Liver (tissue), 9 donors: ENCODE data around the gene EEIG1. TPM values are rescaled to one million over a fixed set of nuclear protein-coding genes. Genes with fewer than 3 reads are reported as not detected.

Experiments
- DNase-seq: peaks from one replicate; pipeline ENCODE4 v3.0.0-alpha.2; 2017; ENCODE audit warnings: low spot score
- H3K27ac ChIP-seq, 2 donors: one replicate each; pipeline ENCODE4 v1.7.0; 2013; ENCODE audit warnings: inconsistent platforms in 2 of 2, low read length in 2 of 2, control low read depth in 1 of 2, low read depth in 1 of 2, mild to moderate bottlenecking in 1 of 2
- H3K27me3 ChIP-seq, 4 donors: one replicate each; pipeline versions ENCODE4 v1.6.1 to v1.7.0; 2013; ENCODE audit warnings: low read length in 3 of 4, inconsistent platforms in 1 of 4, mild to moderate bottlenecking in 1 of 4, moderate library complexity in 1 of 4; ENCODE audit not compliant: control insufficient read depth in 4 of 4, insufficient read depth in 4 of 4
- H3K36me3 ChIP-seq, 4 donors: one replicate each; pipeline versions ENCODE4 v1.6.1 to v1.7.0; 2013; ENCODE audit warnings: low read length in 3 of 4, mild to moderate bottlenecking in 3 of 4, low read depth in 1 of 4, moderate library complexity in 1 of 4; ENCODE audit not compliant: control insufficient read depth in 4 of 4, insufficient read depth in 3 of 4
- H3K4me1 ChIP-seq, 4 donors: one replicate each; pipeline versions ENCODE4 v1.6.1 to v1.7.0; 2013; ENCODE audit warnings: low read length in 3 of 4, mild to moderate bottlenecking in 3 of 4, moderate library complexity in 1 of 4; ENCODE audit not compliant: control insufficient read depth in 4 of 4, insufficient read depth in 4 of 4
- H3K4me3 ChIP-seq, 3 donors: one replicate each; pipeline versions ENCODE4 v1.6.1 to v1.7.0; 2013; ENCODE audit warnings: low read length in 3 of 3, control low read depth in 1 of 3, low read depth in 1 of 3, mild to moderate bottlenecking in 1 of 3
- H3K9ac ChIP-seq, 2 donors: one replicate each; pipeline ENCODE4 v1.7.0; 2013; ENCODE audit warnings: low read length in 2 of 2, mild to moderate bottlenecking in 2 of 2, moderate library complexity in 2 of 2, control low read depth in 1 of 2, low read depth in 1 of 2
- H3K9me3 ChIP-seq, 4 donors: one replicate each; pipeline versions ENCODE4 v1.6.1 to v1.7.0; 2013; ENCODE audit warnings: low read length in 3 of 4; ENCODE audit not compliant: control insufficient read depth in 4 of 4
- EGR1 ChIP-seq, 2 donors: IDR thresholded peaks; 2 replicates each; pipeline ENCODE4 v1.6.1; 2016 to 2018; ENCODE audit warnings: antibody characterized with exemption in 2 of 2, low read depth in 2 of 2
- FOXA1 ChIP-seq: IDR thresholded peaks from 2 replicates; pipeline ENCODE4 v1.6.1; 2016; ENCODE audit warnings: antibody characterized with exemption
- FOXA2 ChIP-seq: IDR thresholded peaks from 2 replicates; pipeline ENCODE4 v1.6.1; 2016; ENCODE audit warnings: antibody characterized with exemption
- GABPA ChIP-seq, 2 donors: IDR thresholded peaks in 1 of 2; conservative IDR thresholded peaks in 1 of 2; 2 replicates each; pipeline ENCODE4 v1.6.1; 2016; ENCODE audit warnings: antibody characterized with exemption in 2 of 2, mild to moderate bottlenecking in 1 of 2, moderate library complexity in 1 of 2
- HNF4A ChIP-seq, 2 donors: conservative IDR thresholded peaks; 2 replicates each; pipeline ENCODE4 v1.6.1; 2016; ENCODE audit warnings: antibody characterized with exemption in 2 of 2, mild to moderate bottlenecking in 2 of 2
- HNF4G ChIP-seq: IDR thresholded peaks from 2 replicates; pipeline ENCODE4 v1.6.1; 2016; ENCODE audit warnings: antibody characterized with exemption
- JUND ChIP-seq, 2 donors: IDR thresholded peaks; 2 replicates each; pipeline ENCODE4 v1.6.1; 2016; ENCODE audit warnings: antibody characterized with exemption in 2 of 2
- MAX ChIP-seq: IDR thresholded peaks from 2 replicates; pipeline ENCODE4 v1.6.1; 2016; ENCODE audit warnings: antibody characterized with exemption
- NR2F2 ChIP-seq: IDR thresholded peaks from 2 replicates; pipeline ENCODE4 v1.6.1; 2016; ENCODE audit warnings: antibody characterized with exemption
- RAD21 ChIP-seq, 2 donors: IDR thresholded peaks; 2 replicates each; pipeline ENCODE4 v1.6.1; 2016; ENCODE audit warnings: antibody characterized with exemption in 2 of 2, mild to moderate bottlenecking in 2 of 2
- REST ChIP-seq: IDR thresholded peaks from 2 replicates; pipeline ENCODE4 v1.6.1; 2016; ENCODE audit warnings: antibody characterized with exemption, mild to moderate bottlenecking
- RXRA ChIP-seq, 2 donors: IDR thresholded peaks; 2 replicates each; pipeline ENCODE4 v1.6.1; 2017 to 2018; ENCODE audit warnings: antibody characterized with exemption in 2 of 2, mild to moderate bottlenecking in 1 of 2
- SP1 ChIP-seq: IDR thresholded peaks from 2 replicates; pipeline ENCODE4 v1.6.1; 2018; ENCODE audit warnings: antibody characterized with exemption, mild to moderate bottlenecking
- TAF1 ChIP-seq: conservative IDR thresholded peaks from 2 replicates; pipeline ENCODE4 v1.6.1; 2016; ENCODE audit warnings: antibody characterized with exemption, mild to moderate bottlenecking
- YY1 ChIP-seq: IDR thresholded peaks from 2 replicates; pipeline ENCODE4 v1.6.1; 2016; ENCODE audit warnings: antibody characterized with exemption, mild to moderate bottlenecking
- WGBS: extraction: QIAGEN DNeasy Blood & Tissue Kit; methylation state at CpG from one replicate; pipeline ENCODE4 v1.1.7; 2013; 5-methylcytosine and 5-hydroxymethylcytosine counted together
- polyA plus RNA-seq, 2 donors: library from polyadenylated mRNA; stranded (reverse) in 1 of 2; unstranded in 1 of 2; fragments of 200-250 nt in 1 of 2; fragments of >200 nt in 1 of 2; fragmentation: Nextera tagmentation in 1 of 2; extraction: Ambion mirVana in 1 of 2; gene quantifications; one replicate each; pipeline versions ENCODE4 v1.2.1 to v1.2.3, GENCODE V29; 2013 to 2015
- total RNA-seq, 2 donors: library from RNA; depleted of rRNA; stranded (reverse); fragments of >200 nt; gene quantifications; one replicate each; pipeline ENCODE4 v1.2.3, GENCODE V29; 2014
- TF ChIP-seq, protein P1 (sequence below): IDR thresholded peaks from 2 replicates; pipeline ENCODE4 v1.6.1; 2016; ENCODE audit warnings: antibody characterized with exemption
- TF ChIP-seq, protein P2 (sequence below): fragments of 150-350 bp; IDR thresholded peaks from 2 replicates; pipeline ENCODE4 v1.5.1; 2017; ENCODE audit warnings: improper control_type of control experiment, low read depth, low read length; ENCODE audit not compliant: missing input control
- TF ChIP-seq, protein P3 (sequence below): IDR thresholded peaks from 2 replicates; pipeline ENCODE4 v1.6.1; 2016; ENCODE audit warnings: antibody characterized with exemption
- donor health status: healthy.
- donor health status: healthy.
- donor health status: healthy.
- donor health status: healthy.
- donor health status: healthy.

EEIG1 gene
- total and polyA plus RNA-seq, 4 donors = 4.9 to 14.3 (median 8.9) TPM

DNA sequence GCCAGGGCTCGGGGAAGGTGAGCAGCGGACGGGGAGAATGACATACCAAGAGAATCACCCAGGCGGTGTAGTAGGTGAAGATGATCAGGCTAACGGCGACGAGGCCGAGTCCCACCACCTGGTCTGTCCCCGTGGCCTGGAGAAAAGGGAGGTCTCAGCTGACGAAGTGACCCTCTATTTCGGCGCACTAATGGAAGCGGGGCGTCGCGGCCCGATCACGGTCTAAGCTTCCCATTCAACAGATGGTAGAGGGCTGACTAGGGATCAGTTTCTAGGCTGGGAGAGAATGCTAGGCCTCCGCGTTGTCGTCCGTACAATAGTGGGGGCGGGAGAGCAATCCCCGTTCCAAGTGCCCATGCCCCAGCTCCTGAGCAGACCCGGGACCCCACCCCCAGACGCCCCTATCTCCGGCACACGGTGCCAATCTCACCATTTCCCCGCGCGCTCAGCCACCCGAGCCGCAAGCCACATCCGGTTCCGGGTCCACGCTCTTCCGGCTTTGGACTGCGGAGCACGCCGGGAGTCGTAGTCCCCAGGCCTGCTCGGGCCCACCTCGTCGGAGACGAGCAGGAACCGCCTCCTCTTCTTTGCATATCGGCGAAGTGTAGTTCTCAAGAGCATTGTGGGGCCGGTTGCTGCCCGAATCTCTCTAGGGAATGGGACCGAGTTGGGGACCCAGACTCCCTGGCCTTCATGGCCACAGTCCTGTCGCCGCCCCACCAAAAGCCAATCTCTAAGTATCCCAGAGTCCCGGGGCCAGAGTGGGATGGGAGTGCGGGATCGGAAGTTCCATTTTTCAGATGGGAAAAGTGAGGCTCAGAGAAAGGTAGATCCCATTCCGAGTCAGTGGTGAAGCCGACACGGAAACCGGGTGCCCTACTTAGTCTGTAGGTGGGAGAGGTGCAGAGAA is 43.1 kb downstream of the EEIG1 start, which contains the start of gene DPM2:
DPM2 (minus strand) TSS at position 467 of the 910 bp plus-strand sequence; CDS start at position 433, 34 bp downstream.
- WGBS = 4% methylated on average over 60 of the region's 60 CpGs
- H3K4me1 ChIP-seq = peaks cover 0 to 22% (median 15%) of the 10 kb centered on the region in 4 donors
- DNase-seq = peak; percentile 87
- no peaks in the 10 kb centered on the region for H3K9me3 ChIP-seq
- TF ChIP-seq RXRA (IDR thresholded peaks at IDR 0.05) (peak in 1 of 2 donors; percentile 8), FOXA2 (no peak), GABPA (IDR thresholded peaks at IDR 0.05 in 1 of 2, conservative IDR thresholded peaks at IDR 0.05 in 1 of 2) (peak; percentile 92 to 97), YY1 (peak; percentile 29)
- H3K27ac ChIP-seq = peak within 1 kb of the TSS; percentile 10 to 21
- peak within 1 kb of the TSS; percentile 33 to 45 for H3K9ac ChIP-seq
- H3K36me3 ChIP-seq = peaks cover 0 to 8% (median 2%) of the 10 kb centered on the region in 4 donors
- no peaks in the 10 kb centered on the region for H3K27me3 ChIP-seq
- H3K4me3 ChIP-seq = peak within 1 kb of the TSS; percentile 75 to 84 (median 75)

DNA sequence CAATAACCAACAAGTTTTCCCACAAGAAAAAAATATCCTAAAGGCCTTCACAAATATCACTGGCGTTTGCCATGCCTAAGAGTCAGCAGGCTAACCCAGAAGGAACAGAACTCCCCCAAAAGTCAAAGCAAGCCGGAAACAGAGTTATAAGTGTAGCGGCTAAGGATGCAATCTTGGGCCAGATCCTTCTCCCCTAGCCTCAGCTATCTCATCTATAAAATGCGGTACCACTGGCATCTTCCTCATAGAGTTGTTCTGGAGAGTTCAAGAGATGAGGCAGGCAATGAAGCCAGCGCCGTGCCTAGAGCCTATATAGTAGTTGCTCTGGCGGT is 43.8 kb downstream of the EEIG1 start:
- Histone ChIP-seq H3K9me3 (no peaks in the 10 kb centered on the region), H3K27me3 (no peaks in the 10 kb centered on the region), H3K4me3 (peak overlapping the region; percentile 75 to 84 (median 75)), H3K36me3 (peaks cover 0 to 3% (median under 1%) of the 10 kb centered on the region in 4 donors), H3K4me1 (peaks cover under 1 to 22% (median 15%) of the 10 kb centered on the region in 4 donors), H3K27ac (no peak overlapping the region), H3K9ac (peak overlapping the region; percentile 33 to 45)
- DNase-seq = no peak
- 22% methylated on average over 7 of the region's 7 CpGs for WGBS
- no peak for TF ChIP-seq RAD21 (IDR thresholded peaks at IDR 0.05)
- no peak for TF ChIP-seq TAF1
- TF ChIP-seq EGR1 (IDR thresholded peaks at IDR 0.05; ENCODE audit: low read depth in 2 of 2) = no peak
- no peak for TF ChIP-seq YY1
- no peak for TF ChIP-seq FOXA1
- TF ChIP-seq NR2F2 = no peak
- TF ChIP-seq RXRA (IDR thresholded peaks at IDR 0.05) = no peak
- no peak for TF ChIP-seq GABPA (IDR thresholded peaks at IDR 0.05 in 1 of 2, conservative IDR thresholded peaks at IDR 0.05 in 1 of 2)
- TF ChIP-seq, protein P1, sequence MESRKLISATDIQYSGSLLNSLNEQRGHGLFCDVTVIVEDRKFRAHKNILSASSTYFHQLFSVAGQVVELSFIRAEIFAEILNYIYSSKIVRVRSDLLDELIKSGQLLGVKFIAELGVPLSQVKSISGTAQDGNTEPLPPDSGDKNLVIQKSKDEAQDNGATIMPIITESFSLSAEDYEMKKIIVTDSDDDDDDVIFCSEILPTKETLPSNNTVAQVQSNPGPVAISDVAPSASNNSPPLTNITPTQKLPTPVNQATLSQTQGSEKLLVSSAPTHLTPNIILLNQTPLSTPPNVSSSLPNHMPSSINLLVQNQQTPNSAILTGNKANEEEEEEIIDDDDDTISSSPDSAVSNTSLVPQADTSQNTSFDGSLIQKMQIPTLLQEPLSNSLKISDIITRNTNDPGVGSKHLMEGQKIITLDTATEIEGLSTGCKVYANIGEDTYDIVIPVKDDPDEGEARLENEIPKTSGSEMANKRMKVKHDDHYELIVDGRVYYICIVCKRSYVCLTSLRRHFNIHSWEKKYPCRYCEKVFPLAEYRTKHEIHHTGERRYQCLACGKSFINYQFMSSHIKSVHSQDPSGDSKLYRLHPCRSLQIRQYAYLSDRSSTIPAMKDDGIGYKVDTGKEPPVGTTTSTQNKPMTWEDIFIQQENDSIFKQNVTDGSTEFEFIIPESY = no peak
- TF ChIP-seq, protein P2, sequence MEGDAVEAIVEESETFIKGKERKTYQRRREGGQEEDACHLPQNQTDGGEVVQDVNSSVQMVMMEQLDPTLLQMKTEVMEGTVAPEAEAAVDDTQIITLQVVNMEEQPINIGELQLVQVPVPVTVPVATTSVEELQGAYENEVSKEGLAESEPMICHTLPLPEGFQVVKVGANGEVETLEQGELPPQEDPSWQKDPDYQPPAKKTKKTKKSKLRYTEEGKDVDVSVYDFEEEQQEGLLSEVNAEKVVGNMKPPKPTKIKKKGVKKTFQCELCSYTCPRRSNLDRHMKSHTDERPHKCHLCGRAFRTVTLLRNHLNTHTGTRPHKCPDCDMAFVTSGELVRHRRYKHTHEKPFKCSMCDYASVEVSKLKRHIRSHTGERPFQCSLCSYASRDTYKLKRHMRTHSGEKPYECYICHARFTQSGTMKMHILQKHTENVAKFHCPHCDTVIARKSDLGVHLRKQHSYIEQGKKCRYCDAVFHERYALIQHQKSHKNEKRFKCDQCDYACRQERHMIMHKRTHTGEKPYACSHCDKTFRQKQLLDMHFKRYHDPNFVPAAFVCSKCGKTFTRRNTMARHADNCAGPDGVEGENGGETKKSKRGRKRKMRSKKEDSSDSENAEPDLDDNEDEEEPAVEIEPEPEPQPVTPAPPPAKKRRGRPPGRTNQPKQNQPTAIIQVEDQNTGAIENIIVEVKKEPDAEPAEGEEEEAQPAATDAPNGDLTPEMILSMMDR = no peak
- TF ChIP-seq, protein P3, sequence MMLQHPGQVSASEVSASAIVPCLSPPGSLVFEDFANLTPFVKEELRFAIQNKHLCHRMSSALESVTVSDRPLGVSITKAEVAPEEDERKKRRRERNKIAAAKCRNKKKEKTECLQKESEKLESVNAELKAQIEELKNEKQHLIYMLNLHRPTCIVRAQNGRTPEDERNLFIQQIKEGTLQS = no peak
- no peak for TF ChIP-seq HNF4A (conservative IDR thresholded peaks at IDR 0.05)
- no peak for TF ChIP-seq REST
- no peak for TF ChIP-seq MAX
- TF ChIP-seq HNF4G = no peak
- TF ChIP-seq SP1 = no peak
- TF ChIP-seq JUND (IDR thresholded peaks at IDR 0.05) = no peak
- TF ChIP-seq FOXA2 = no peak
